NCI-H146 treated with DMSO at 0.1 percent for 48 hours (cell line): ENCODE data around the gene CRCP.

Source experiments
- DNase-seq: peaks from one replicate; lab custom pipeline; 2025; ENCODE audit not compliant: unreplicated experiment; lab: John Stamatoyannopoulos, UW

The CRCP gene

GRCh38 chr7:66186991-66187390, 72.3 kb downstream of the CRCP start:
- DNase-seq = no peak

DNA sequence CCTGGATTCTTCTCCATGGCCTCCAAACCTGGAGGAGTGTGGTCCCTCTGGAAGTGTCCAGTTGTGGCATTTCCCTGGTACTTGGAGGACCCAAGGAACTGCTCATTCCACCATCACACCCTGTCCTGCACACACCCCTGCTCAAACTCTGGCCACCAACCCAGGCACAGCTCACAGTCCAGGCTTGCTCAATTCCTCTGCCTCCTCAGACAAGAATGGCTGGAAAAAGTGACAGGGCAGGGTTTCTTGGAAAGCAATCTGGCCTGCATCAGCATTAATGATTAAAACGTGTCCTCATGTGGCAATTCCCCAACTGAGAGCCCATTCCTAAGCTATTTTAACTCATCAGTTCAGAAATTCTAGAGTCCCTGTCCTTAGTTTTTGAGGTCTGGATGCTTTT, 73.3 kb downstream of the CRCP start:
- no peak for DNase-seq

DNA sequence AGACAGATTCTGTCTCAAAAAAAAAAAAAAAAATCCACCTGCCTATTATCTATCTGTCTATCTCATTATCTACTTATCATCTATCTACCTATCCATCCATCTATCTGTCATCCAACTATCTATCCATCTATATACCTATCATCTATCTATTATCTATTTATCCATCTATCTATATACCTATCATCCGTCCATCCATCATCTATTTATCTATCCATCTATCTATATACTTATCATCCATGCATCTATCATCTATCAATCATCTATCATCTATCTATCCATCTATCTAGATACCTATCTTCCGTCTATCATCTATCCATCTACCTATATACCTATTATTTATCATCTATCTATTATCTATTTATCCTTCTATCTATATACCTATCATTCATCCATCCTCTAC, 74.0 kb downstream of the CRCP start:
- DNase-seq = no peak

DNA sequence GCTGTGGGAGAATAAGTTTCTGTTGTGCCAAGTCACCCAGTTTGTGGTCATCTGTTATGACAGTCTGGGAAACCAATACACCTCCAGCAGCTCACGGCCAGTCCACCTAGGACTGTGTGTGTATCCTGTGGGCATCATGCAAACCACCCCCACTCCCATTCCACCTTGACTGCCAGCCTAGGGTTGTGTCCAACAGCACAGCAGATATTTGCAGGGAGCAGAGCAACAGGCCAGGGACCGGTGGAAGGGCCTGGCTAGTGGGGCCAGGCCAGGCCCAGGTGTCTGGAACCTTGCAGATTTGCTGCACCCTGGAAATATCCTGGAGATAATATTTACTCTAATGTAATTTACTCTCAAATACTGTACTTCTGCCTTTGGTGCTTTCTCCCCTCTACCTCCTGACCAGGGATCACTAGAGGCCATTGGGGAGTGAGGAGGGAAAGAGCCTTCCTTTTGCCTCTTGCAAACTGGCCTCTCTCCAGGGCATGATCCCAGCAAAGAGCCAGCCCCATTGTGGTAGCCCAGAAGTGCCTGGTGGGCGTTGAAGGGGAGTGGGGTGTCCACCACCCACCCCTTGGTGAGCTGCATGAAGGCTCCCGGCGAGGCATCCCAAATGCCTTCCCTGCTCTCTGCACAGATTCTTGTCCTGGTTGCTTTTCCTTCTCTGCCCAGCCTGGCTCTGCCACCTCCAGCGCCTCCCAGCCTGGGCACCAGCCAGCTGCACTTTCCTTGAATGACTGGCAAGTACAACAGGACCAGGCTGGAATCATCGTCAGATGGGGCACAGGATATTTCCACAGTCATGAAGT, 75.3 kb downstream of the CRCP start:
- no peak for DNase-seq

DNA sequence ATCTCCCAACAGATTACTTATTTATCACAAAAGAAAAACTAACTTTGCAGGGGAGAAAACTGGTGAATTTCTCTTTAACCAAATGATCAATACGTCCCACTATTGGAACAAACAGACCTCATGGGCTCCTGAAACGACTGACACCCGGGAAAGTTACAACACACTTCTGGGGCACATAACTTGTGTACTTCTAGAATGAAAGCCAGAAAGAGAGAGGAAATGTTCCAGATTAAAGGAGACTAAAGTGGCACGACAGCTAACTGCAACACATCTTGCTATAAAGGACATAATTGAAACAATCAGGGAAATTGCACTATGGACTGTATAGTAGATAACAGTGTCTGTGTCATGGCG, 75.8 kb downstream of the CRCP start:
- no peak for DNase-seq

GRCh38 chr7:66193146-66193725, 78.6 kb downstream of the CRCP start:
- no peak for DNase-seq

DNA sequence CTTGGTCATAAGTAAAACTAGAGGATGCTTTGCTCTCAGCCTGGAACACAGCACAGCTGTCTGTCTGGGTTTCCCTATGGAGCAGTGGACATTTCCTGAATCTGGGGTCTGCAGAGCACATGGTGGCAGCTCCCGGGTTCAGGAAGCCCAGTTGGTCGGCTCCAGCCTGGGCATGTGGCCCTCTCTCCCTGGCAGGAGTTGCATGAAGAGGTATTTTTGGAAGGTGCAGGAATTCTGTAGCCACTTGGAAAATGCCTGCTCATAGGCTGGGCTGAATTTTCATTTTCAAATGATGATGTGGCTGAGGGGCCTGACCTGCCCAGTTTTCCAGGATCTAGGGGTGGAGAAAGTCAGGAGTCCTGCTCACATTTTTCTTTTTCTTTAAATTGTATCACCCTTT, 83.8 kb downstream of the CRCP start:
- no peak for DNase-seq

GRCh38 chr7:66198956-66199355, 84.3 kb downstream of the CRCP start:
- no peak for DNase-seq

GRCh38 chr7:66202441-66202840, 87.8 kb downstream of the CRCP start:
- no peak for DNase-seq
